GM13976 (cell line): Measurements from ENCODE around the gene SIK3.

Experiments used
- DNase-seq: peaks from one replicate; pipeline ENCODE4 v3.0.0; 2012; ENCODE audit warnings: low spot score
- CTCF ChIP-seq: IDR thresholded peaks from 2 replicates; pipeline ENCODE4 v1.5.1; 2012; ENCODE audit warnings: borderline replicate concordance, mild to moderate bottlenecking; ENCODE audit not compliant: insufficient read depth; ENCODE audit errors: extremely low read depth, missing control alignments, control extremely low read depth
- in situ Hi-C: fragments of 300-500 bp; cut with MboI; formaldehyde crosslinking; loops from one replicate; pipeline ENCODE4 v1.12.0; 2022; ENCODE audit warnings: low sequenced_read_pairs, mixed read lengths, inconsistent platforms; ENCODE audit not compliant: unreplicated experiment

Gene SIK3

GRCh38 chr11:116950210-116950609 lies 148.0 kb downstream of the SIK3 start:
- DNase-seq = no peak
- in situ Hi-C loops = no loop called here
- TF ChIP-seq CTCF = no peak

- no peak for DNase-seq
- TF ChIP-seq CTCF = no peak
- in situ Hi-C loops = no loop called here
These were observed 149.8 kb downstream of the SIK3 start for GRCh38 chr11:116948391-116948790.

GRCh38 chr11:116946414-116946813 lies 151.8 kb downstream of the SIK3 start:
- in situ Hi-C loops = no loop called here
- no peak for TF ChIP-seq CTCF
- no peak for DNase-seq

- no peak for DNase-seq
- TF ChIP-seq CTCF = no peak
- in situ Hi-C loops = no loop called here
These were observed 158.7 kb downstream of the SIK3 start for GRCh38 chr11:116939499-116939898.

GRCh38 chr11:116938471-116939070 lies 159.7 kb downstream of the SIK3 start:
- TF ChIP-seq CTCF = no peak
- DNase-seq = no peak
- in situ Hi-C loops = no loop called here

- in situ Hi-C loops = no loop called here
- no peak for DNase-seq
- TF ChIP-seq CTCF = no peak
These were observed 161.3 kb downstream of the SIK3 start for GRCh38 chr11:116936754-116937446.
